Osteocyte (in vitro differentiated cells): Measurements from ENCODE around the gene ABCC11. TPM values are rescaled to one million over a fixed set of nuclear protein-coding genes. Genes with fewer than 3 reads are reported as not detected.
"Not testable (repeated sequence)": the region's sequence is repeated elsewhere in the genome, so short reads cannot be mapped to it uniquely, and the experiment has no call there.

Experiments used
- DNase-seq: peaks from one replicate; pipeline ENCODE4 v3.0.0; 2021; ENCODE audit warnings: mixed read lengths; ENCODE audit not compliant: unreplicated experiment; ENCODE audit errors: extremely low spot score
- H3K27ac Mint-ChIP-seq: one replicate; pipeline ENCODE4 v1.8.0; 2021; ENCODE audit warnings: mild to moderate bottlenecking, mixed read lengths; ENCODE audit not compliant: unreplicated experiment
- H3K27me3 Mint-ChIP-seq: one replicate; pipeline ENCODE4 v1.8.0; 2021; ENCODE audit warnings: mixed read lengths; ENCODE audit not compliant: unreplicated experiment
- H3K36me3 Mint-ChIP-seq: one replicate; pipeline ENCODE4 v1.8.0; 2021; ENCODE audit warnings: mixed read lengths; ENCODE audit not compliant: unreplicated experiment
- H3K4me1 Mint-ChIP-seq: one replicate; pipeline ENCODE4 v1.8.0; 2021; ENCODE audit warnings: mixed read lengths; ENCODE audit not compliant: unreplicated experiment
- H3K4me3 Mint-ChIP-seq: one replicate; pipeline ENCODE4 v1.8.0; 2021; ENCODE audit warnings: mild to moderate bottlenecking, moderate library complexity, mixed read lengths; ENCODE audit not compliant: unreplicated experiment
- H3K9me3 Mint-ChIP-seq: one replicate; pipeline ENCODE4 v1.8.0; 2021; ENCODE audit warnings: mixed read lengths; ENCODE audit not compliant: unreplicated experiment
- CTCF ChIP-seq: fragments of 200-600 bp; sonication (generic); IDR thresholded peaks from 2 replicates; pipeline ENCODE4 v1.5.0; 2021; ENCODE audit warnings: antibody characterized with exemption, mild to moderate bottlenecking, moderate library complexity
- total RNA-seq: library from RNA; stranded (reverse); gene quantifications from 2 replicates; pipeline ENCODE4 v1.2.1, GENCODE V29; 2021

Gene ABCC11
- total RNA-seq, 1 donor from 2014 or later, result 0.48 TPM

GRCh38 chr16:48184681-48185080, 62.7 kb downstream of the ABCC11 start:
- TF ChIP-seq CTCF, result no peak
- no peak for DNase-seq
- H3K4me1 Mint-ChIP-seq, result no peaks in the 10 kb centered on the region
- H3K4me3 Mint-ChIP-seq, result no peak overlapping the region
- no peaks in the 10 kb centered on the region for H3K36me3 Mint-ChIP-seq
- H3K27me3 Mint-ChIP-seq, result peaks cover 28% of the 10 kb centered on the region
- no peaks in the 10 kb centered on the region for H3K9me3 Mint-ChIP-seq
- no peak overlapping the region for H3K27ac Mint-ChIP-seq

- Mint-ChIP-seq H3K4me3 (no peak overlapping the region), H3K27ac (no peak overlapping the region), H3K9me3 (no peaks in the 10 kb centered on the region), H3K4me1 (no peaks in the 10 kb centered on the region), H3K36me3 (no peaks in the 10 kb centered on the region), H3K27me3 (peaks cover 22% of the 10 kb centered on the region)
- TF ChIP-seq CTCF, result no peak
- no peak for DNase-seq
These were observed 64.3 kb downstream of the ABCC11 start for GRCh38 chr16:48182979-48183537.

- not testable (repeated sequence) for H3K27ac Mint-ChIP-seq, H3K36me3 Mint-ChIP-seq, H3K4me3 Mint-ChIP-seq, H3K9me3 Mint-ChIP-seq, DNase-seq, H3K4me1 Mint-ChIP-seq
- peaks cover 28% of the 10 kb centered on the region for H3K27me3 Mint-ChIP-seq
These were observed 65.4 kb downstream of the ABCC11 start for GRCh38 chr16:48181746-48182520.

- no peak for TF ChIP-seq CTCF
- Mint-ChIP-seq H3K9me3 (no peaks in the 10 kb centered on the region), H3K27ac (no peak overlapping the region), H3K36me3 (no peaks in the 10 kb centered on the region), H3K4me1 (no peaks in the 10 kb centered on the region), H3K27me3 (peaks cover 26% of the 10 kb centered on the region), H3K4me3 (no peak overlapping the region)
- no peak for DNase-seq
These were observed 66.4 kb downstream of the ABCC11 start for GRCh38 chr16:48180868-48181480.

- no peaks in the 10 kb centered on the region for H3K36me3 Mint-ChIP-seq
- no peaks in the 10 kb centered on the region for H3K4me1 Mint-ChIP-seq
- H3K4me3 Mint-ChIP-seq, result no peak overlapping the region
- no peak for TF ChIP-seq CTCF
- H3K27ac Mint-ChIP-seq, result no peak overlapping the region
- no peaks in the 10 kb centered on the region for H3K9me3 Mint-ChIP-seq
- no peak for DNase-seq
- peaks cover 24% of the 10 kb centered on the region for H3K27me3 Mint-ChIP-seq
These were observed 70.5 kb downstream of the ABCC11 start for GRCh38 chr16:48176635-48177408.
